Neural cell (in vitro differentiated cells): Measurements from ENCODE around the gene FBP1. TPM values are rescaled to one million over a fixed set of nuclear protein-coding genes. Genes with fewer than 3 reads are reported as not detected.

Experiments used
- H2AFZ ChIP-seq: fragments of 200-600, 300-800 bp; sonication (generic), shearing (Covaris generic); 2 replicates; pipeline ENCODE4 v1.6.0; 2014; ENCODE audit warnings: low read depth, mild to moderate bottlenecking, antibody characterized with exemption, low read length, moderate library complexity
- H3F3A ChIP-seq: fragments of 200-600 bp; shearing (Covaris generic); 2 replicates; pipeline ENCODE4 v1.6.1; 2016; ENCODE audit warnings: mild to moderate bottlenecking, moderate library complexity, mixed read lengths, antibody characterized with exemption, low read length; ENCODE audit not compliant: insufficient read depth, poor library complexity, severe bottlenecking
- H3K27ac ChIP-seq: fragments of 200-600, 300-800 bp; sonication (generic), shearing (Covaris generic); 2 replicates; pipeline ENCODE4 v1.5.1; 2014; ENCODE audit warnings: mild to moderate bottlenecking, low read length, moderate library complexity
- H3K27me3 ChIP-seq: fragments of 300-800, 200-600 bp; sonication (generic), shearing (Covaris generic); 2 replicates; pipeline ENCODE4 v1.6.0; 2014; ENCODE audit warnings: mild to moderate bottlenecking, low read depth, low read length, moderate library complexity; ENCODE audit not compliant: insufficient read depth
- H3K36me3 ChIP-seq: fragments of 300-800, 200-600 bp; sonication (generic), shearing (Covaris generic); 2 replicates; pipeline ENCODE4 v1.5.1; 2014; ENCODE audit warnings: mild to moderate bottlenecking, antibody characterized with exemption, low read length, moderate library complexity; ENCODE audit not compliant: insufficient read depth
- H3K4me2 ChIP-seq: fragments of 300-800, 200-600 bp; sonication (generic), shearing (Covaris generic); 2 replicates; pipeline ENCODE4 v1.6.0; 2014; ENCODE audit warnings: mild to moderate bottlenecking, low read length
- H3K4me3 ChIP-seq: fragments of 300-800, 200-600 bp; sonication (generic), shearing (Covaris generic); 2 replicates; pipeline ENCODE4 v1.5.1; 2014; ENCODE audit warnings: mild to moderate bottlenecking, low read length, moderate library complexity
- H3K79me2 ChIP-seq: fragments of 200-600 bp; shearing (Covaris generic); replicated peaks from 2 replicates; pipeline ENCODE4 v1.6.0; 2014; ENCODE audit warnings: mild to moderate bottlenecking, low read length, moderate library complexity; ENCODE audit not compliant: insufficient read depth
- H3K9ac ChIP-seq: fragments of 300-800, 200-600 bp; sonication (generic), shearing (Covaris generic); 2 replicates; pipeline ENCODE4 v1.6.1; 2016; ENCODE audit warnings: mild to moderate bottlenecking, low read length, mixed read lengths
- H3K9me2 ChIP-seq: fragments of 200-600 bp; shearing (Covaris generic); 2 replicates; pipeline ENCODE4 v1.6.1; 2016; ENCODE audit warnings: mild to moderate bottlenecking, low read length, mixed read lengths; ENCODE audit not compliant: insufficient read depth
- H3K9me3 ChIP-seq: fragments of 200-600, 300-800 bp; sonication (generic), shearing (Covaris generic); 2 replicates; pipeline ENCODE4 v1.6.1; 2016; ENCODE audit warnings: mild to moderate bottlenecking, mixed run types, low read length, moderate library complexity, mixed read lengths
- H4K20me1 ChIP-seq: fragments of 200-600 bp; shearing (Covaris generic); 2 replicates; pipeline ENCODE4 v1.6.1; 2016; ENCODE audit warnings: mild to moderate bottlenecking, mixed run types; ENCODE audit not compliant: insufficient read depth
- CTCF ChIP-seq: fragments of 450-650 bp; IDR thresholded peaks from 2 replicates; pipeline ENCODE4 v1.5.1; 2014; ENCODE audit warnings: antibody characterized with exemption, mild to moderate bottlenecking, moderate library complexity; ENCODE audit not compliant: poor library complexity, severe bottlenecking
- EP300 ChIP-seq: fragments of 450-650 bp; conservative IDR thresholded peaks from 2 replicates; pipeline ENCODE4 v1.6.1; 2014; ENCODE audit warnings: antibody characterized with exemption, mild to moderate bottlenecking, moderate library complexity; ENCODE audit not compliant: poor library complexity, severe bottlenecking
- EZH2 ChIP-seq: fragments of 200-600, 300-800 bp; shearing (Covaris generic), sonication (generic); IDR thresholded peaks from 2 replicates; pipeline ENCODE4 v1.6.1; 2014; ENCODE audit warnings: antibody characterized with exemption, low read length, borderline replicate concordance, mild to moderate bottlenecking; ENCODE audit not compliant: insufficient read depth, poor library complexity, severe bottlenecking
- MXI1 ChIP-seq: fragments of 450-650 bp; conservative IDR thresholded peaks from 2 replicates; pipeline ENCODE4 v1.6.1; 2014; ENCODE audit warnings: antibody characterized with exemption, mild to moderate bottlenecking; ENCODE audit not compliant: poor library complexity, severe bottlenecking
- POLR2AphosphoS5 ChIP-seq: IDR thresholded peaks from 2 replicates; pipeline ENCODE4 v1.6.1; 2012
- RAD21 ChIP-seq: fragments of 450-650 bp; conservative IDR thresholded peaks from 2 replicates; pipeline ENCODE4 v1.6.1; 2014; ENCODE audit warnings: antibody characterized with exemption, mild to moderate bottlenecking, moderate library complexity
- REST ChIP-seq: IDR thresholded peaks from 2 replicates; pipeline ENCODE4 v1.6.1; 2012; ENCODE audit warnings: borderline replicate concordance
- SMC3 ChIP-seq: fragments of 450-650 bp; conservative IDR thresholded peaks from 2 replicates; pipeline ENCODE4 v1.6.1; 2014; ENCODE audit warnings: antibody characterized with exemption, mild to moderate bottlenecking, moderate library complexity; ENCODE audit not compliant: poor library complexity
- TAF1 ChIP-seq: IDR thresholded peaks from 2 replicates; pipeline ENCODE4 v1.6.1; 2012; ENCODE audit warnings: low read depth
- polyA plus RNA-seq: library from polyadenylated mRNA; depleted of rRNA; stranded (reverse); fragments of >200 nt; gene quantifications from 2 replicates; pipeline ENCODE4 v1.2.3, GENCODE V29; 2014

FBP1 gene
- polyA plus RNA-seq, 1 donor from 2014 or later = not detected

- no peak for TF ChIP-seq RAD21
- TF ChIP-seq REST = no peak
- TF ChIP-seq POLR2AphosphoS5 = no peak
- no peak for TF ChIP-seq EP300
- no peak for TF ChIP-seq MXI1
- no peak for TF ChIP-seq CTCF
- no peak for TF ChIP-seq TAF1
- TF ChIP-seq SMC3 = no peak
- TF ChIP-seq EZH2 = no peak
- H2AFZ ChIP-seq = no peak overlapping the region
Measured at GRCh38 chr9:94676446-94677131, 37.3 kb upstream of the FBP1 start.

GRCh38 chr9:94675008-94675881 lies 35.9 kb upstream of the FBP1 start:
- no peak overlapping the region for H3K4me3 ChIP-seq
- H3K79me2 ChIP-seq = no peaks in the 10 kb centered on the region
- TF ChIP-seq MXI1 (no peak), TAF1 (no peak), POLR2AphosphoS5 (no peak), RAD21 (no peak), CTCF (no peak), REST (no peak), EP300 (no peak), EZH2 (no peak), SMC3 (no peak)
- H3K36me3 ChIP-seq = no peaks in the 10 kb centered on the region
- no peaks in the 10 kb centered on the region for H3K9me2 ChIP-seq
- H3K9ac ChIP-seq = no peak overlapping the region
- H3F3A ChIP-seq = no peaks in the 10 kb centered on the region
- H3K9me3 ChIP-seq = no peaks in the 10 kb centered on the region
- H2AFZ ChIP-seq = no peak overlapping the region
- no peak overlapping the region for H3K27ac ChIP-seq
- no peaks in the 10 kb centered on the region for H4K20me1 ChIP-seq
- H3K4me2 ChIP-seq = no peak overlapping the region
- no peaks in the 10 kb centered on the region for H3K27me3 ChIP-seq

More at GRCh38 chr9:94676446-94677131, 37.3 kb upstream of the FBP1 start:
- Histone ChIP-seq H3K27ac (no peak overlapping the region), H3K4me3 (no peak overlapping the region), H3K9ac (no peak overlapping the region), H3K36me3 (no peaks in the 10 kb centered on the region), H3K4me2 (no peak overlapping the region), H3F3A (no peaks in the 10 kb centered on the region), H3K9me2 (no peaks in the 10 kb centered on the region), H4K20me1 (no peaks in the 10 kb centered on the region), H3K79me2 (no peaks in the 10 kb centered on the region), H3K9me3 (no peaks in the 10 kb centered on the region), H3K27me3 (no peaks in the 10 kb centered on the region)
